ENCODE data around the gene TTC39B.

The TTC39B gene

DNA sequence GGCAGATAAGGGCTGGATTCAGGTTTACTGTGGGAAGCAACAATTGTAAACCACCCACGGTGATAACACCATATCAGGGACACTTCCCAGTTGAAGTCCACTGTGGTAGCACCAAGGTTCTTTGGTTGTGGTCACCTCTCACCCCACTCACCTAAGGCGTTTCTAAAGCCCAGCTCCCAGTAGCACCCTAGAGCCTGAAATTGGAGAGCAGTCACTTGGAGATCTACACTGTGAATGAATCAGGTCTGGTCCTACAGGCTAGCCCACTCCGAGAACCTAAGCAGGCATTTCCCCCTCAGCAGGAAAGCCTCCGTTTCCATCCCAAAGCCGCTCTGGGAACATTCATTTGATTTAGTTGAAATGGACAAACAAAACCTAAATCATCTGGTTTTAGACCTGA, 191.3 kb downstream of the TTC39B start:
- DNase-seq, result no peak

GRCh38 chr9:15115041-15115440, 192.0 kb downstream of the TTC39B start:
- DNase-seq, result no peak
